ENCODE data around the gene CNTLN.

GRCh38 chr9:17251100-17251499, 116.3 kb downstream of the CNTLN start:
- TF ChIP-seq CTCF (IDR thresholded peaks at IDR 0.05) (no peak), POLR2A (IDR thresholded peaks at IDR 0.05) (no peak), POLR2AphosphoS5 (IDR thresholded peaks at IDR 0.05) (no peak)
